Calu3 (cell line): ENCODE results near the gene CTNNBL1. TPM values are rescaled to one million over a fixed set of nuclear protein-coding genes. Genes with fewer than 3 reads are reported as not detected.

Experiments used
- BruUV-seq: library from RNA; stranded (reverse); fragments of 400-500 nt; replicated peaks from 2 replicates; lab custom pipeline; 2021; lab: Mats Ljungman, UMichigan
- CTCF ChIA-PET: fragments of 300-600 bp; sonication (Branson Sonifier 250); formaldehyde crosslinking; loops from one replicate; lab custom pipeline; 2022; ENCODE audit warnings: antibody characterized with exemption; lab: Charles Lee
- DNase-seq: peaks from one replicate; pipeline ENCODE4 v3.0.0; 2022
- H3K27ac Mint-ChIP-seq: one replicate; pipeline ENCODE4 v1.8.0; 2022; ENCODE audit warnings: mixed read lengths; ENCODE audit not compliant: unreplicated experiment
- H3K27me3 Mint-ChIP-seq: one replicate; pipeline ENCODE4 v1.8.0; 2022; ENCODE audit warnings: mixed read lengths; ENCODE audit not compliant: unreplicated experiment
- H3K36me3 Mint-ChIP-seq: one replicate; pipeline ENCODE4 v1.8.0; 2022; ENCODE audit warnings: mild to moderate bottlenecking, moderate library complexity, mixed read lengths; ENCODE audit not compliant: insufficient read depth, unreplicated experiment
- H3K4me1 Mint-ChIP-seq: one replicate; pipeline ENCODE4 v1.8.0; 2022; ENCODE audit warnings: mild to moderate bottlenecking, low read depth, mixed read lengths; ENCODE audit not compliant: unreplicated experiment
- H3K4me3 Mint-ChIP-seq: one replicate; pipeline ENCODE4 v1.8.0; 2022; ENCODE audit warnings: mild to moderate bottlenecking, low read depth, moderate library complexity, mixed read lengths; ENCODE audit not compliant: unreplicated experiment
- H3K9me3 Mint-ChIP-seq: one replicate; pipeline ENCODE4 v1.8.0; 2022; ENCODE audit warnings: low read depth, mixed read lengths; ENCODE audit not compliant: unreplicated experiment
- intact Hi-C: fragments of 100-400 bp; cut with micrococcal nuclease; formaldehyde crosslinking; loops from one replicate; pipeline ENCODE4 v1.10.0; 2022; ENCODE audit not compliant: unreplicated experiment
- total RNA-seq: library from RNA; stranded (reverse); gene quantifications from 2 replicates; pipeline ENCODE4 v1.2.3, GENCODE V29; 2022
- TF ChIP-seq, protein P1 (sequence below): fragments of 200-600 bp; IDR thresholded peaks from one replicate; pipeline ENCODE4 v1.8.0; 2022; ENCODE audit warnings: antibody characterized with exemption; ENCODE audit not compliant: unreplicated experiment

The CTNNBL1 gene
- total RNA-seq, 1 experiment from 2014 or later, result 106 TPM

DNA sequence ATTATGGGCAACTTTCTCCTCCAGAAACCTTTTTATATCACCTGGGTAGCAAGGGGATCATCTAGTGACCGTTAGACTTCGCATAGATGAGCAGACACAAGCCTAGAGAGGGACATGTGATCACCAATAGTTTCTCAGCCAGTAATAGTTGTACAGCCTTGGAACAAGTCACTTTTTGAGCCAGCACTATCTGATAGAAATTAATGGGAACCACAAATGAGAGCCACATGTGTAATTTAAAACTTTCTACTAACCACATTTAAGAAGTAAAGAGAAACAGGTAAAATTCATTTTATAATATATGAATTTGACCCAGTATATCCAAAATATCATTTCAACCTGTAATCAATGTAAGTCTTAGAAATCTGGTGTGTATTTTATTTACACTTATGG lies 592 bp upstream of the CTNNBL1 start:
- TF ChIP-seq, protein P1, sequence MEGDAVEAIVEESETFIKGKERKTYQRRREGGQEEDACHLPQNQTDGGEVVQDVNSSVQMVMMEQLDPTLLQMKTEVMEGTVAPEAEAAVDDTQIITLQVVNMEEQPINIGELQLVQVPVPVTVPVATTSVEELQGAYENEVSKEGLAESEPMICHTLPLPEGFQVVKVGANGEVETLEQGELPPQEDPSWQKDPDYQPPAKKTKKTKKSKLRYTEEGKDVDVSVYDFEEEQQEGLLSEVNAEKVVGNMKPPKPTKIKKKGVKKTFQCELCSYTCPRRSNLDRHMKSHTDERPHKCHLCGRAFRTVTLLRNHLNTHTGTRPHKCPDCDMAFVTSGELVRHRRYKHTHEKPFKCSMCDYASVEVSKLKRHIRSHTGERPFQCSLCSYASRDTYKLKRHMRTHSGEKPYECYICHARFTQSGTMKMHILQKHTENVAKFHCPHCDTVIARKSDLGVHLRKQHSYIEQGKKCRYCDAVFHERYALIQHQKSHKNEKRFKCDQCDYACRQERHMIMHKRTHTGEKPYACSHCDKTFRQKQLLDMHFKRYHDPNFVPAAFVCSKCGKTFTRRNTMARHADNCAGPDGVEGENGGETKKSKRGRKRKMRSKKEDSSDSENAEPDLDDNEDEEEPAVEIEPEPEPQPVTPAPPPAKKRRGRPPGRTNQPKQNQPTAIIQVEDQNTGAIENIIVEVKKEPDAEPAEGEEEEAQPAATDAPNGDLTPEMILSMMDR, result no peak
- Mint-ChIP-seq H3K36me3 (peaks cover 13% of the 10 kb centered on the region), H3K27me3 (peaks cover 27% of the 10 kb centered on the region), H3K4me3 (peak overlapping the region; percentile 92), H3K27ac (no peak overlapping the region), H3K4me1 (no peaks in the 10 kb centered on the region), H3K9me3 (no peaks in the 10 kb centered on the region)
- DNase-seq, result no peak
- intact Hi-C loops, result no loop called here
- no TSS peak for BruUV-seq
- CTCF ChIA-PET, result no interaction called here

DNA sequence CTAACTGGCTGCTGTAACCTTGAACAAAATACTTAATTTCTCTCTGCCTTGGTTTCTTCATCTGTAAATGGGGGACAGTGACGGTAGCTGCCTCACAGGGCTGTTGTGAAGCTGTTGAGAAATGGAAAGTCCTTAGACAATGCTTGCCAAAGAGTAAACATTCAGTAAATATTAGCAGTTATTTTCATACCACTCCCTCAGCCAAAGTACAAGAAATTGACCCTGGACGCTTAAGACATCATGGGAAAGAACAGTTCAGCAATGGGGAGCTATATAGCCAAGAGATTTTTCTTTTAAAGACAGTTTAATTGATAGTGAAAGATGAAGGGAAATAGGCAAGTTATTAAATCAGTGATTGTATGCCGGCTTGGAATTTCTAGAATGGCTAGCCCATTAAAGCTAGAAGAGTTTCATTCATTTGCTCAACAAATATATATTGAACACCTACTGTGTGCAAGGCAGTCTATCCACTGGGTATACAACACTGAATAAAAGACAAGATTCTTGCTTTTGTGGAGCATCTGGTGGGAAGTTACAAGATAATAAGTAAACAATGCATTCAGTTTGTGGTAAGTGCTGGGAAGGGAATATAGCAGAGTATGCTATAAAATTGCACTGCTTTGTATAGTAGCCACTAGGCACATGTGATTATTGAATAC lies 2.0 kb downstream of the CTNNBL1 start:
- Mint-ChIP-seq H3K9me3 (no peaks in the 10 kb centered on the region), H3K27me3 (peaks cover 1% of the 10 kb centered on the region), H3K4me1 (no peaks in the 10 kb centered on the region), H3K4me3 (no peak overlapping the region), H3K36me3 (peaks cover 13% of the 10 kb centered on the region), H3K27ac (no peak overlapping the region)
- TF ChIP-seq, protein P1, result no peak
- intact Hi-C loops, result no loop called here
- BruUV-seq, result no TSS peak
- CTCF ChIA-PET, result interaction anchor here (0.6 kb wide), 1 partner anchor 684 kb away, joined by 3 read pairs; no protein-coding TSS in a partner anchor
- DNase-seq, result no peak

- H3K27me3 Mint-ChIP-seq, result no peaks in the 10 kb centered on the region
- no peaks in the 10 kb centered on the region for H3K9me3 Mint-ChIP-seq
- BruUV-seq, result no TSS peak
- TF ChIP-seq, protein P1, result no peak
- intact Hi-C loops, result no loop called here
- H3K36me3 Mint-ChIP-seq, result peaks cover 13% of the 10 kb centered on the region
- CTCF ChIA-PET, result no interaction called here
- no peak overlapping the region for H3K4me3 Mint-ChIP-seq
- H3K27ac Mint-ChIP-seq, result no peak overlapping the region
- no peak for DNase-seq
- no peaks in the 10 kb centered on the region for H3K4me1 Mint-ChIP-seq
Observed at GRCh38 chr20:37697314-37697713, 3.5 kb downstream of the CTNNBL1 start.

GRCh38 chr20:37699202-37699601 lies 5.4 kb downstream of the CTNNBL1 start:
- no peaks in the 10 kb centered on the region for H3K4me1 Mint-ChIP-seq
- H3K4me3 Mint-ChIP-seq, result no peak overlapping the region
- no peak overlapping the region for H3K27ac Mint-ChIP-seq
- no peaks in the 10 kb centered on the region for H3K27me3 Mint-ChIP-seq
- DNase-seq, result no peak
- TF ChIP-seq, protein P1, result no peak
- BruUV-seq, result no TSS peak
- CTCF ChIA-PET, result interaction anchor here (0.9 kb wide), 1 partner anchor 18 kb away, joined by 3 read pairs; no protein-coding TSS in a partner anchor
- peaks cover 6% of the 10 kb centered on the region for H3K36me3 Mint-ChIP-seq
- intact Hi-C loops, result no loop called here
- H3K9me3 Mint-ChIP-seq, result no peaks in the 10 kb centered on the region
